Ecto neural progenitor cell (in vitro differentiated cells): ENCODE results near the gene IFITM5.
"Not testable (repeated sequence)": the region's sequence is repeated elsewhere in the genome, so short reads cannot be mapped to it uniquely, and the experiment has no call there.

Experiments
- DNase-seq: peaks from one replicate; pipeline ENCODE4 v3.0.0-alpha.2; 2018; ENCODE audit warnings: low spot score

Gene IFITM5

GRCh38 chr11:295351-296170, 3.8 kb downstream of the IFITM5 start:
- no peak for DNase-seq

DNA sequence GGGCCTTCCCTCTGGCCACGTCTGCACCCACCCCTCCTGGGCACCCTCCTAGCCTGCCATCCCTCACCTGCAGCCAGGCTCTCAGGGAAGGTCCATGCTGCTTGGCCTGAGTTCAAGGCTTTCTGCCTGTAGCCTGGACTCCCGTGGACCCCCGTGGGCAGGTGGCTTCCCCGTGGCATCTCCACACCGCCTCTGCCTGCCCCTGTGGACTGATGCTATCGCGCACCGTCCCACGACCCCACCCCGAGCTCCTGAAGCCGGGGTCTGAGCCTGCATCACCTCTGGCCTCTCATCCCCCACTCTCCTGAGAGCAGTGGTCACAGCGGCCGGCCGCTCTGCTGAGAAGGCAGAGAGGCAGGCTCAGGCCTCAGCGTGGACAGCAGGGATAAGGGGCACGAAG, 4.5 kb downstream of the IFITM5 start:
- DNase-seq, result no peak

DNA sequence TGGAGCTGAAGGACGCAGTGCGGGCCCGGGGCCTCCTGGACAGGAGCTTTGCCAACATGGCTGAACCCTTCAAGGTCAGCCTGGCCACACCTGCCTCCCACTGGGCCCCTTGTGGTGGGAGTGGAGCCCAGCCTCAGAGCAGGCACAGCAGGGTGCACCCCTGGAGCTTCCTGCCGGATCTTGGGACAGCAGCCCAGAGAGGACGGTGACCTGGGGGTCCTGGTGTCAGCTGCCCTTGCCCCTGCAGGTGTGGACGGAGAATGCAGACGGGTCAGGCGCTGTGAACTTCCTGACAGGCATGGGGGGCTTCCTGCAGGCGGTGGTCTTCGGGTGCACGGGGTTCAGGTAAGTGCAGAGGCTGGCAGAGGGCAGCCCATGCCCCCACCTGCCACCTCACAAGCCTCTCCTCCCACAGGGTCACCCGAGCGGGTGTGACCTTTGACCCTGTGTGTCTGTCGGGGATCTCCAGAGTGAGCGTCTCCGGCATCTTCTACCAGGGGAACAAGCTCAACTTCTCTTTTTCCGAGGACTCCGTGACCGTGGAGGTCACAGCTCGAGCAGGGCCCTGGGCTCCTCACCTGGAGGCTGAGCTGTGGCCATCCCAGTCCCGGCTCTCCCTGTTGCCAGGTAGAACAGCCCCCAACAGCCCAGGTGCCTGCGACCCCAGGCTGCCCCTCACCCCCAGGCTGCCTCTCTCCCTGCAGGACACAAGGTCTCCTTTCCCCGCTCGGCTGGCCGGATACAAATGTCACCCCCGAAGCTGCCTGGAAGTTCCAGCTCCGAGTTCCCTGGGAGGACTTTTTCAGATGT, 5.3 kb downstream of the IFITM5 start:
- no peak for DNase-seq

DNA sequence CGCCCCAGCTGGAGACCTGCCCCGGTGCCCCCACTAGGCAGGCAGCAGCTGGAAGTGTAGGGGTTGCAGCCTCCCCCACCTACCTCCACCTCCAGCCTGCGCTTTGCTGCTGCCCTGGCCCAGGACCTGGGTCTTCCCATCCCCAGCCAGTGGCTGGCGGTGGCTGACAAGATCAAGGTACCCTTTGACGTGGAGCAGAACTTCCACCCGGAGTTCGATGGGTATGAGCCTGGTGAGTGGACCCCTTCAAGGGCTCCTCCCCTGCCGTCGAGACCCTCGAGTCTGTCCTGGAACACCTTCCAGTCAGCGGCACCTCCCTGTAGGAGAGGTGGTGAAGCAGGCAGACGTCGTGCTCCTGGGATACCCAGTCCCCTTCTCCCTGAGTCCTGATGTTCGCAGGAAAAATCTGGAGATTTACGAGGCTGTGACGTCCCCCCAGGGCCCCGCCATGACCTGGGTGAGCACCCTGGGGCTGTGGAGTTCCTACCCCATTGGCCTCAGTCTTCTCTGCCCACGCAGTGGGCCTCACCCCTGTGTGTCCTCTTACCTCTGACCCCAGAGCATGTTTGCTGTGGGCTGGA, 6.0 kb downstream of the IFITM5 start:
- DNase-seq, result no peak

- no peak for DNase-seq
These were observed 6.9 kb downstream of the IFITM5 start for GRCh38 chr11:292211-293121.

GRCh38 chr11:291281-292210, 7.8 kb downstream of the IFITM5 start:
- no peak for DNase-seq

GRCh38 chr11:290621-291231, 8.6 kb downstream of the IFITM5 start:
- DNase-seq, result no peak

GRCh38 chr11:289712-290620, 9.4 kb downstream of the IFITM5 start:
- DNase-seq, result no peak

GRCh38 chr11:289398-289711, 10.0 kb downstream of the IFITM5 start:
- DNase-seq, result no peak

- DNase-seq, result peak; percentile 78
These were observed 10.6 kb downstream of the IFITM5 start, which contains the start of gene PGGHG for GRCh38 chr11:288478-289397. Gene PGGHG (plus strand): TSS chr11:289126. CDS start chr11:289817, 691 bp downstream.

- no peak for DNase-seq
These were observed 11.4 kb downstream of the IFITM5 start for GRCh38 chr11:287821-288477.

DNA sequence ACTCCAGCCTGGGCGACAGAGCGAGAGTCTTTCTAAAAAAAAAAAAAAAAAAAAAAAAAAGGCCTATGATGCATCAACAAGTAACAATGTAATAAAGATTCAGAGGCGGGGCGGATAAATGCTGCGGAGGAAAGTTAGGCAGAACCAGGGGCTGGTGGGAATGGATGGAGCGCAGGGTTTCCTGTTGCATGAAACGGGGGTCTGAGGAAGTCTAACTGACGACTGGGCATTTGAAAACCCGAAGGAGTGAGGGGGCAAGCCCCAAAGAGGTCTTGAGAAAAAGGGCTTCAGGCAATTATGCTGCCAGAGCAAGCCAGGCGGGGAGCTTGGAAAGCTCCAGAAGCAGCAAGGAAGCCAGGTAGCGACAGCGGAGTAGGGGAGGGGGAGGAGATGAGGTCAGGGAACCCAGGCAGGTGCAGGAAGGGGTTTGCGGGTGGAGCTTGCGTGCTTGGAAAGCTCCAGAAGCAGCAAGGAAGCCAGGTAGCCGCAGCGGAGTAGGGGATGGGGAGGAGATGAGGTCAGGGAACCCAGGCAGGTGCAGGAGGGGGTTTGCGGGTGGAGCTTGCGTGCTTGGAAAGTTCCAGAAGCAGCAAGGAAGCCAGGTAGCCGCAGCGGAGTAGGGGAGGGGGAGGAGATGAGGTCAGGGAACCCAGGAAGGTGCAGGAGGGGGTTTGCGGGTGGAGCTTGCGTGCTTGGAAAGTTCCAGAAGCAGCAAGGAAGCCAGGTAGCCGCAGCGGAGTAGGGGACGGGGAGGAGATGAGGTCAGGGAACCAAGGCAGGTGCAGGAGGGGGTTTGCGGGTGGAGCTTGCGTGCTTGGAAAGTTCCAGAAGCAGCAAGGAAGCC, 12.1 kb downstream of the IFITM5 start:
- not testable (repeated sequence) for DNase-seq

DNA sequence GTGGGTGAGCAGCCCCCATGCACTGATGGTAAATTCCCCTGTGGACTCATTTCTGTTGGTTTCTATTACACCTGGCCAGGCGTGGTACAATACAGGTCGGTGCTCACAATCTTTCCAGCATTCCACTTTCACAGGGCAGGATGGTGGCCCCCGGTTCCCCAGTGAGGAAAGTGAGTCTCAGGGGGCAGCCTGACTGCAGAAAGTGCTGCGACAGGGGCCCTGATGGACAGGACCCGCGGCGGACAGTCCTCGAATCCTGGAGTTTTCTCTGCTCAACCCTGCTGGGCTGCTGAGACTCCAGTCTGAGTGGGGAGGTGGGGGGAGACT, 13.5 kb downstream of the IFITM5 start:
- no peak for DNase-seq

DNA sequence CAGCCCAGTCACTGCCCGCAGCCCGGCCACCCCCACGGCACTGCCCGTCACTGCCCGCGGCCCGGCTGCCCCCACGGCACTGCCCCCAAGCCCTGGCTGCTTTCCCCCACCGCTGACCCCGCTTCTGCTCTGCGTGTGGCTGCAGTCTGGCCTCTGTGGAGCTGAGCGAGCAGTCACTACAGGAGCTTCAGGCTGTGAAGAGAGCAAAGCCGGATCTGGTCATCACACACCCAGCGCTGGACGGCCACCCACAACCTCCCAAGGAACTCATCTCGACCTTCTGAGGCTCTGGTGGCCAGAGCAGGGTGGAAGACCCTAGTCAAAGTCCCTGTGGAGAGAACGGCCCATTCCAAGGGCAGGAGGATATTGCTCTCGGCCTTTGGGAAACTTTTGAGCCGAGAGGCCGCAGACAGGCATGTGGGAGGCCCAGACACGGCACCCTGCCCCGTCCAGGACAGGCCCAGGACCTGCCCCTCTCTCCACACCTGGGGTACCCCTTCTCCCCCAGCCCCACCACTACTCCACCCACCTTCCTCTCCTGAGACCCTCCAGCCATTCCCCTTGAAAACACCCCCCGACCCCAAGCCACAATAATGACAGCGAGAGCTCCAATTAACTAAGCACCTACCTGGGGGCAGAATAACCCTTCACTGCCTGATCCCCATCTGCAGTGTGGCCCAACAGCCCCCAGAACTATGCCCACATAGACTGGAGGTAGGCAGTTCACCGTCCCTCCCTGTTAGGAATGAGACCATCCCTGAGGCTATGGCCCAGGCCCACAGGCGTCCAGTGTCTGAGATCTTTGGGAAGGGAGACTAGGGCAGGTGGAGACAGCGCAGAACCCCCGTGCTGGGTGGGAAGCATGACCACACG, 14.1 kb downstream of the IFITM5 start:
- no peak for DNase-seq

DNA sequence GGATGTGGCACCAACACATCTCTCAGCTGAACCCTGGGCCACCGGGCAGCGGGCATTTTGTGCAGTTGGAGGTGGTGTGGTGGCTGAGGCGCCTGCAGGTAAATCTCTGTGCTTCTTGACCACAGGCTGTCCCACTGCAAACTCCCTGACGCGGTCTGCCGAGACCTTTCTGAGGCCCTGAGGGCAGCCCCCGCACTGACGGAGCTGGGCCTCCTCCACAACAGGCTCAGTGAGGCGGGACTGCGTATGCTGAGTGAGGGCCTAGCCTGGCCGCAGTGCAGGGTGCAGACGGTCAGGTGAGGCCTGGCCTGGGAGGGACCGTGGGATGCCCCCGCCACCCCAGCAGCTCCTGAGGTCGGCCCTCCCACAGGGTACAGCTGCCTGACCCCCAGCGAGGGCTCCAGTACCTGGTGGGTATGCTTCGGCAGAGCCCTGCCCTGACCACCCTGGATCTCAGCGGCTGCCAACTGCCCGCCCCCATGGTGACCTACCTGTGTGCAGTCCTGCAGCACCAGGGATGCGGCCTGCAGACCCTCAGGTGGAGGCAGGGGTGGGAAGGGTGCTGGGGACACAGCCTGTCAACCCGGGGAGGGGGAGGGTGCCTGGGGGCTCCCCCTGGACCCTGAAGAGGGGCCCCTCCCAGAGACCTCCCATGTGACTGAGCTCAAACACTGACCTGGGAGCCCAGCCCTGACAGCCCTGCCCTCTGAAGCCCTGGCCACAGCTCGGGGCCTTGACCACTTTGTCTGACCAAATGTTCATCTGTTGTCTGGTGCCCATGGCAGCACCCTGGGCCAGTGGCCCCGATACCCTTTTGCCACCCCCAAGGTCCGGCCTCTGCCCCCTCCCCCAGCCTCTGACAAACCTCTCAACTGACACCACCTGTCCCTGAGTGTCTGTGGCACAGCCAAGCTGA, 15.0 kb downstream of the IFITM5 start:
- DNase-seq, result peak; percentile 52
